ENCODE data around the gene MYADML2.

- TF ChIP-seq ZNF274 (IDR thresholded peaks at IDR 0.05; ENCODE audit: borderline replicate concordance, extremely low read depth, low read length), result no peak
- no peak for TF ChIP-seq JUND (IDR thresholded peaks at IDR 0.05; ENCODE audit: low read length)
- no peak for TF ChIP-seq POLR2A (IDR thresholded peaks at IDR 0.05; ENCODE audit: control extremely low read depth in 1 of 2, low read depth in 2 of 2, low read length in 2 of 2)
- TF ChIP-seq CTCF (IDR thresholded peaks at IDR 0.05; ENCODE audit: control extremely low read depth in 1 of 3, insufficient read depth in 1 of 3, low read depth in 1 of 3, low read length in 3 of 3), result no peak
- TF ChIP-seq EZH2 (IDR thresholded peaks at IDR 0.05; ENCODE audit: low read depth, low read length, severe bottlenecking), result no peak
Observed at GRCh38 chr17:81931189-81931556, 15.9 kb downstream of the MYADML2 start.
